Measurements from ENCODE around the gene LIPN.

Gene LIPN

GRCh38 chr10:88828310-88828709 lies 68.5 kb downstream of the LIPN start:
- Histone ChIP-seq H3K4me1 (ENCODE audit: control insufficient read depth, insufficient read depth, low read length) (no peaks in the 10 kb centered on the region), H3K4me3 (ENCODE audit: low read depth, low read length) (no peak overlapping the region), H3K27me3 (ENCODE audit: control insufficient read depth, insufficient read depth, low read length) (no peaks in the 10 kb centered on the region), H3K36me3 (ENCODE audit: control insufficient read depth, insufficient read depth, low read length) (no peaks in the 10 kb centered on the region), H3K9ac (ENCODE audit: low read length) (no peak overlapping the region), H3K27ac (ENCODE audit: low read depth, low read length) (no peak overlapping the region), H3K9me3 (ENCODE audit: control insufficient read depth, insufficient read depth, low read depth, low read length) (no peaks in the 10 kb centered on the region)

Measured in HUES6 (cell line).